GM12878 (cell line): ENCODE data around the gene MAD2L1BP. TPM values are rescaled to one million over a fixed set of nuclear protein-coding genes. Genes with fewer than 3 reads are reported as not detected.

Source experiments
- BCLAF1 ChIP-seq: fragments of 450-650 bp; IDR thresholded peaks from 2 replicates; pipeline ENCODE4 v1.6.1; 2017; ENCODE audit warnings: antibody characterized with exemption, mild to moderate bottlenecking, moderate library complexity
- CBFB ChIP-seq: IDR thresholded peaks from 2 replicates; pipeline ENCODE4 v1.6.1; 2016; ENCODE audit warnings: antibody characterized with exemption, low read depth
- CHD2 ChIP-seq: IDR thresholded peaks from 2 replicates; pipeline ENCODE4 v1.6.1; 2011; ENCODE audit warnings: low read depth, low read length, improper control_type of control experiment, borderline replicate concordance
- DPF2 ChIP-seq: fragments of 450-650 bp; IDR thresholded peaks from 2 replicates; pipeline ENCODE4 v1.6.1; 2017; ENCODE audit warnings: mild to moderate bottlenecking
- EZH2 ChIP-seq: IDR thresholded peaks from 2 replicates; pipeline ENCODE4 v1.6.1; 2012; ENCODE audit warnings: low read depth, mild to moderate bottlenecking, control low read depth, inconsistent platforms, low read length, borderline replicate concordance; ENCODE audit not compliant: control insufficient read depth
- HDAC2 ChIP-seq: fragments of 200-600 bp; sonication (generic); IDR thresholded peaks from 2 replicates; pipeline ENCODE4 v1.6.1; 2017
- HDAC6 ChIP-seq: fragments of 200-600 bp; sonication (generic); IDR thresholded peaks from one replicate; pipeline ENCODE4 v1.8.0; 2017; ENCODE audit warnings: antibody characterized with exemption; ENCODE audit not compliant: unreplicated experiment
- IKZF1 ChIP-seq: fragments of 450-650 bp; conservative IDR thresholded peaks from 2 replicates; pipeline ENCODE4 v1.6.1; 2017; ENCODE audit warnings: antibody characterized with exemption, mild to moderate bottlenecking
- JUNB ChIP-seq: IDR thresholded peaks from 2 replicates; pipeline ENCODE4 v1.6.1; 2016; ENCODE audit warnings: antibody characterized with exemption, mild to moderate bottlenecking
- KAT2A ChIP-seq: conservative IDR thresholded peaks from 2 replicates; pipeline ENCODE4 v1.6.1; 2011; ENCODE audit warnings: low read depth, low read length; ENCODE audit not compliant: control insufficient read depth
- MEF2A ChIP-seq: IDR thresholded peaks from 2 replicates; pipeline ENCODE4 v1.6.1; 2011; ENCODE audit warnings: low read depth, mild to moderate bottlenecking, low read length, moderate library complexity; ENCODE audit not compliant: insufficient read depth
- MTA3 ChIP-seq: IDR thresholded peaks from 2 replicates; pipeline ENCODE4 v1.6.1; 2012; ENCODE audit warnings: low read length, inconsistent platforms, borderline replicate concordance
- NFIC ChIP-seq: IDR thresholded peaks from 2 replicates; pipeline ENCODE4 v1.6.1; 2012; ENCODE audit warnings: low read depth, mild to moderate bottlenecking, inconsistent platforms, low read length, moderate library complexity
- NR2C2 ChIP-seq: IDR thresholded peaks from 2 replicates; pipeline ENCODE4 v1.6.1; 2011; ENCODE audit warnings: borderline replicate concordance, low read depth; ENCODE audit not compliant: control insufficient read depth, insufficient read length
- PML ChIP-seq: IDR thresholded peaks from 2 replicates; pipeline ENCODE4 v1.6.1; 2012; ENCODE audit warnings: low read length, inconsistent platforms
- RBBP5 ChIP-seq: fragments of 200-600 bp; sonication (generic); conservative IDR thresholded peaks from 2 replicates; pipeline ENCODE4 v1.6.1; 2016
- YBX1 ChIP-seq: fragments of 450-650 bp; IDR thresholded peaks from 2 replicates; pipeline ENCODE4 v1.6.1; 2016; ENCODE audit warnings: antibody characterized with exemption
- YY1 ChIP-seq: IDR thresholded peaks from 2 replicates; pipeline ENCODE4 v1.6.1; 2011; ENCODE audit warnings: low read depth, mild to moderate bottlenecking, low read length
- ZBTB11 ChIP-seq: fragments of 450-650 bp; formaldehyde crosslinking; IDR thresholded peaks from 2 replicates; pipeline ENCODE4 v1.5.0; 2022; ENCODE audit warnings: mild to moderate bottlenecking, missing genetic modification characterization
- polyA plus RNA-seq, 11 experiments: library from polyadenylated mRNA; depleted of rRNA in 4 of 11; unstranded in 6 of 11; stranded (reverse) in 5 of 11; fragments of >200 nt; fragmentation: Nextera tagmentation in 4 of 11; fragmentation: Illumina TruSeq in 1 of 11; extraction: Ambion mirVana in 4 of 11; extraction: Trizol in 1 of 11; gene quantifications; 1 replicate in 1 of 11; 2 replicates in 10 of 11; pipeline versions ENCODE4 v1.2.1 to v1.2.3, GENCODE V29; 2011 to 2016; ENCODE audit warnings: inconsistent platforms in 2 of 11, missing spikeins in 2 of 11, low read depth in 1 of 11
- total RNA-seq, 4 experiments: library from RNA; depleted of rRNA in 3 of 4; stranded (reverse); fragments of >200 nt in 3 of 4; fragmentation: Illumina TruSeq in 1 of 4; extraction: Trizol in 1 of 4; gene quantifications; 2 replicates each; pipeline versions ENCODE4 v1.2.1 to v1.2.3, GENCODE V29; 2013 to 2021
- TF ChIP-seq, protein P1 (sequence below): fragments of 450-650 bp; IDR thresholded peaks from 2 replicates; pipeline ENCODE4 v1.6.1; 2018; ENCODE audit warnings: borderline replicate concordance, mild to moderate bottlenecking; ENCODE audit not compliant: partially characterized antibody
- TF ChIP-seq, protein P2 (sequence below): IDR thresholded peaks from 2 replicates; pipeline ENCODE4 v1.6.1; 2012; ENCODE audit warnings: low read depth, low read length, improper control_type of control experiment

Gene MAD2L1BP
- total and polyA plus RNA-seq, 10 of the 15 experiments (the other 5 are each of a cell fraction or from before 2014, with no cell fraction given) = 39.2 to 155 (median 60.3) TPM

DNA sequence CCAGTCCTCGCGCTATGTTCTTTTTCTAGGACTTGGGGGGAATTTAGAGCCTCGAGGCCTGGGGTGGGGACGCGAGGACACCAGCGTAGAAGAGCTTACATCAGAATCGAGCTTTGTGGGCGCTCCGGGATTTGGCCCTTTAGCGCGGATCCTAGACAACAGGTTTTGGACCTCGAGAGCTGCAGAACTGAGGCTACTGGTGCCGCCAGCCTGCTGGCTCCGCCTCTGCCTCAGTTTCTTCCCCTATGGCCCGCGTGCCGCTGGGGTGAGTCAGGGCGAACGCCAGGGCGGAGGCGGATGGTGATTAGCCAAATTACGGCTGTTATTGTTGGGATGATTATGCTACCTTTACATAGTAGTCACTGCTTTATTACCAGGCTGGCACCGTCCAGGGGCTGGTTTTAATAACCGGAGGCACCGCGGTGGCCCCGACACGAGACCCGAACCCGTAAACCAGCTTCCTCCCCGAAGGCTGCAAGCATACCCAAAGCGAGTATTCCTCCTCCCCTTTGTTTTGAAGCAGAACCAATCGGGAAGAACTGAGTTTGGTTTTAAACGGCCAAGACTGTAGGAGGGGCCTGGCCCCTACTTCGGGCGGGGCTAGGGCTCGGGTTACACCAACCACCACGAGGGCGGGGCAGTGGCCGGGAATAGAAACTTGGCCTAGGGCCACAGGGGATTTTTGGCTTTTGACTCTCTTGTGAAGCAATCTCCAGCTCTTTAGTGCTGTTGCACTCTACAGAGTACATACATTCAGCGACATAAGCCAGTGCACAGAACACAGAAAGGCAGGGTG, 5.9 kb upstream of the MAD2L1BP start (continued):
- no peak for TF ChIP-seq ZBTB11 (CRISPR knock-in tag)
- no peak for TF ChIP-seq CHD2
- no peak for TF ChIP-seq EZH2
- TF ChIP-seq PML = peak; percentile 47; the same call in 1 of the 2 replicates
- TF ChIP-seq, protein P1, sequence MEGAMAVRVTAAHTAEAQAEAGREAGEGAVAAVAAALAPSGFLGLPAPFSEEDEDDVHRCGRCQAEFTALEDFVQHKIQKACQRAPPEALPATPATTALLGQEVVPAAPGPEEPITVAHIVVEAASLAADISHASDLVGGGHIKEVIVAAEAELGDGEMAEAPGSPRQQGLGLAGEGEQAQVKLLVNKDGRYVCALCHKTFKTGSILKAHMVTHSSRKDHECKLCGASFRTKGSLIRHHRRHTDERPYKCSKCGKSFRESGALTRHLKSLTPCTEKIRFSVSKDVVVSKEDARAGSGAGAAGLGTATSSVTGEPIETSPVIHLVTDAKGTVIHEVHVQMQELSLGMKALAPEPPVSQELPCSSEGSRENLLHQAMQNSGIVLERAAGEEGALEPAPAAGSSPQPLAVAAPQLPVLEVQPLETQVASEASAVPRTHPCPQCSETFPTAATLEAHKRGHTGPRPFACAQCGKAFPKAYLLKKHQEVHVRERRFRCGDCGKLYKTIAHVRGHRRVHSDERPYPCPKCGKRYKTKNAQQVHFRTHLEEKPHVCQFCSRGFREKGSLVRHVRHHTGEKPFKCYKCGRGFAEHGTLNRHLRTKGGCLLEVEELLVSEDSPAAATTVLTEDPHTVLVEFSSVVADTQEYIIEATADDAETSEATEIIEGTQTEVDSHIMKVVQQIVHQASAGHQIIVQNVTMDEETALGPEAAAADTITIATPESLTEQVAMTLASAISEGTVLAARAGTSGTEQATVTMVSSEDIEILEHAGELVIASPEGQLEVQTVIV = no peak
- TF ChIP-seq HDAC6 = no peak
- no peak for TF ChIP-seq JUNB
- TF ChIP-seq MTA3 = no peak
- no peak; the same call in 1 of the 2 replicates for TF ChIP-seq IKZF1
- TF ChIP-seq KAT2A = no peak
- TF ChIP-seq NR2C2 = no peak
- no peak for TF ChIP-seq BCLAF1
- no peak for TF ChIP-seq RBBP5
- TF ChIP-seq CBFB = peak; percentile 33; the same call in 1 of the 2 replicates
- peak; percentile 36; the same call in 1 of the 2 replicates for TF ChIP-seq YY1
- no peak for TF ChIP-seq YBX1
- TF ChIP-seq MEF2A = 0 out of 2 replicates have a peak, but pooled peaks have one; percentile 26
- TF ChIP-seq NFIC = no peak
- TF ChIP-seq, protein P2, sequence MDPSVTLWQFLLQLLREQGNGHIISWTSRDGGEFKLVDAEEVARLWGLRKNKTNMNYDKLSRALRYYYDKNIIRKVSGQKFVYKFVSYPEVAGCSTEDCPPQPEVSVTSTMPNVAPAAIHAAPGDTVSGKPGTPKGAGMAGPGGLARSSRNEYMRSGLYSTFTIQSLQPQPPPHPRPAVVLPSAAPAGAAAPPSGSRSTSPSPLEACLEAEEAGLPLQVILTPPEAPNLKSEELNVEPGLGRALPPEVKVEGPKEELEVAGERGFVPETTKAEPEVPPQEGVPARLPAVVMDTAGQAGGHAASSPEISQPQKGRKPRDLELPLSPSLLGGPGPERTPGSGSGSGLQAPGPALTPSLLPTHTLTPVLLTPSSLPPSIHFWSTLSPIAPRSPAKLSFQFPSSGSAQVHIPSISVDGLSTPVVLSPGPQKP = no peak
- no peak for TF ChIP-seq HDAC2
- peak; percentile 28 for TF ChIP-seq DPF2
